ENCODE measurements around the gene MED26. TPM values are rescaled to one million over a fixed set of nuclear protein-coding genes. Genes with fewer than 3 reads are reported as not detected.
"Not testable (repeated sequence)": the region's sequence is repeated elsewhere in the genome, so short reads cannot be mapped to it uniquely, and the experiment has no call there.

Gene MED26
- total RNA-seq, 1 experiment from 2014 or later: 9.0 TPM

GRCh38 chr19:16652854-16653253 lies 24.9 kb upstream of the MED26 start:
- CTCF ChIA-PET: no interaction called here
- no peak for TF ChIP-seq CTCF (IDR thresholded peaks at IDR 0.05; ENCODE audit: unreplicated experiment)
- Mint-ChIP-seq H3K9me3 (ENCODE audit: low read depth, unreplicated experiment) (no peaks in the 10 kb centered on the region), H3K27ac (ENCODE audit: unreplicated experiment) (no peak overlapping the region), H3K4me1 (ENCODE audit: low read depth, unreplicated experiment) (peaks cover 1% of the 10 kb centered on the region), H3K36me3 (ENCODE audit: insufficient read depth, unreplicated experiment) (peaks cover 23% of the 10 kb centered on the region), H3K4me3 (ENCODE audit: low read depth, unreplicated experiment) (no peak overlapping the region), H3K27me3 (ENCODE audit: unreplicated experiment) (no peaks in the 10 kb centered on the region)
- no TSS peak for BruUV-seq (replicated peaks)
- intact Hi-C loops (cut with micrococcal nuclease; ENCODE audit: unreplicated experiment): no loop called here
- no peak for DNase-seq

- intact Hi-C loops (cut with micrococcal nuclease; ENCODE audit: unreplicated experiment); H3K27ac Mint-ChIP-seq (ENCODE audit: unreplicated experiment); DNase-seq; H3K4me3 Mint-ChIP-seq (ENCODE audit: low read depth, unreplicated experiment); BruUV-seq (replicated peaks); H3K4me1 Mint-ChIP-seq (ENCODE audit: low read depth, unreplicated experiment); CTCF ChIA-PET; H3K9me3 Mint-ChIP-seq (ENCODE audit: low read depth, unreplicated experiment); H3K27me3 Mint-ChIP-seq (ENCODE audit: unreplicated experiment): not testable (repeated sequence)
- H3K36me3 Mint-ChIP-seq (ENCODE audit: insufficient read depth, unreplicated experiment): peaks cover 16% of the 10 kb centered on the region
Observed at GRCh38 chr19:16651421-16652188, 23.6 kb upstream of the MED26 start.

GRCh38 chr19:16650821-16651220 lies 22.8 kb upstream of the MED26 start:
- no TSS peak for BruUV-seq (replicated peaks)
- no peak for TF ChIP-seq CTCF (IDR thresholded peaks at IDR 0.05; ENCODE audit: unreplicated experiment)
- Mint-ChIP-seq H3K4me3 (ENCODE audit: low read depth, unreplicated experiment) (no peak overlapping the region), H3K4me1 (ENCODE audit: low read depth, unreplicated experiment) (no peaks in the 10 kb centered on the region), H3K27ac (ENCODE audit: unreplicated experiment) (no peak overlapping the region), H3K36me3 (ENCODE audit: insufficient read depth, unreplicated experiment) (peaks cover 12% of the 10 kb centered on the region), H3K27me3 (ENCODE audit: unreplicated experiment) (no peaks in the 10 kb centered on the region), H3K9me3 (ENCODE audit: low read depth, unreplicated experiment) (no peaks in the 10 kb centered on the region)
- CTCF ChIA-PET: no interaction called here
- intact Hi-C loops (cut with micrococcal nuclease; ENCODE audit: unreplicated experiment): no loop called here
- no peak for DNase-seq

GRCh38 chr19:16649734-16650133 lies 21.7 kb upstream of the MED26 start:
- Mint-ChIP-seq H3K36me3 (ENCODE audit: insufficient read depth, unreplicated experiment) (peaks cover 12% of the 10 kb centered on the region), H3K9me3 (ENCODE audit: low read depth, unreplicated experiment) (no peaks in the 10 kb centered on the region), H3K4me3 (ENCODE audit: low read depth, unreplicated experiment) (no peak overlapping the region), H3K4me1 (ENCODE audit: low read depth, unreplicated experiment) (no peaks in the 10 kb centered on the region), H3K27me3 (ENCODE audit: unreplicated experiment) (no peaks in the 10 kb centered on the region), H3K27ac (ENCODE audit: unreplicated experiment) (no peak overlapping the region)
- no peak for DNase-seq
- intact Hi-C loops (cut with micrococcal nuclease; ENCODE audit: unreplicated experiment): no loop called here
- no peak for TF ChIP-seq CTCF (IDR thresholded peaks at IDR 0.05; ENCODE audit: unreplicated experiment)
- CTCF ChIA-PET: interaction anchor here (0.7 kb wide), 1 partner anchor 1312 kb away, joined by 4 read pairs; no protein-coding TSS in a partner anchor
- no TSS peak for BruUV-seq (replicated peaks)

- CTCF ChIA-PET: interaction anchor here (0.7 to 0.8 kb wide), 2 partner anchors 274 to 1266 kb away, joined by 4 to 5 read pairs; no protein-coding TSS in a partner anchor
- Mint-ChIP-seq H3K9me3 (ENCODE audit: low read depth, unreplicated experiment) (no peaks in the 10 kb centered on the region), H3K4me3 (ENCODE audit: low read depth, unreplicated experiment) (no peak overlapping the region), H3K4me1 (ENCODE audit: low read depth, unreplicated experiment) (no peaks in the 10 kb centered on the region), H3K27ac (ENCODE audit: unreplicated experiment) (no peak overlapping the region), H3K36me3 (ENCODE audit: insufficient read depth, unreplicated experiment) (peaks cover 21% of the 10 kb centered on the region), H3K27me3 (ENCODE audit: unreplicated experiment) (no peaks in the 10 kb centered on the region)
- no peak for DNase-seq
- no TSS peak for BruUV-seq (replicated peaks)
- intact Hi-C loops (cut with micrococcal nuclease; ENCODE audit: unreplicated experiment): no loop called here
- no peak for TF ChIP-seq CTCF (IDR thresholded peaks at IDR 0.05; ENCODE audit: unreplicated experiment)
Observed at GRCh38 chr19:16645140-16645539, 17.1 kb upstream of the MED26 start.
